Gastrocnemius medialis (tissue), 4 donors: ENCODE measurements around the gene NPTN. TPM values are rescaled to one million over a fixed set of nuclear protein-coding genes. Genes with fewer than 3 reads are reported as not detected.

Experiments
- ATAC-seq, 2 donors: fragments of 150-250 bp; one replicate each; pipeline ENCODE4 v1.9.1; 2016
- DNase-seq, 2 donors: peaks; one replicate each; pipeline ENCODE4 v3.0.0-alpha.2; 2019
- H3K27ac ChIP-seq, 4 donors: fragments of 200-600 bp; sonication (generic); 1 replicate in 1 of 4; 2 replicates in 3 of 4; pipeline ENCODE4 v1.5.1; 2016 to 2018; ENCODE audit warnings: mild to moderate bottlenecking in 2 of 4, moderate library complexity in 1 of 4
- H3K27me3 ChIP-seq, 3 donors: fragments of 200-600 bp; sonication (generic) in 2 of 3; 1 replicate in 1 of 3; 2 replicates in 2 of 3; pipeline versions ENCODE4 v1.5.1 to v1.6.0; 2016 to 2019; ENCODE audit warnings: mild to moderate bottlenecking in 1 of 3, moderate library complexity in 1 of 3
- H3K36me3 ChIP-seq, 2 donors: fragments of 200-600 bp; sonication (generic) in 1 of 2; one replicate each; pipeline ENCODE4 v1.5.1; 2017 to 2018
- H3K4me1 ChIP-seq, 2 donors: fragments of 200-600 bp; sonication (generic) in 1 of 2; one replicate each; pipeline ENCODE4 v1.5.1; 2016 to 2017; ENCODE audit warnings: mild to moderate bottlenecking in 2 of 2
- H3K4me3 ChIP-seq, 4 donors: fragments of 200-600 bp; sonication (generic) in 3 of 4; 1 replicate in 1 of 4; 2 replicates in 3 of 4; pipeline ENCODE4 v1.5.1; 2016 to 2019; ENCODE audit warnings: mild to moderate bottlenecking in 2 of 4
- H3K9me3 ChIP-seq, 3 donors: fragments of 200-600 bp; sonication (generic) in 2 of 3; 1 replicate in 1 of 3; 2 replicates in 2 of 3; pipeline ENCODE4 v1.5.1; 2016 to 2019
- POLR2A ChIP-seq, 2 donors: fragments of 450-650 bp; IDR thresholded peaks; one replicate each; pipeline ENCODE4 v1.6.1; 2017; ENCODE audit warnings: antibody characterized with exemption in 2 of 2, mild to moderate bottlenecking in 2 of 2, moderate library complexity in 2 of 2
- in situ Hi-C, 4 donors: fragments of 200-750 bp; cut with MboI; loops; one replicate each; pipeline versions ENCODE4 v1.15.0 to v1.8.0; 2017; ENCODE audit warnings: low sequenced_read_pairs in 4 of 4
- intact Hi-C: fragments of 100-400 bp; cut with DNase I; formaldehyde crosslinking; loops from one replicate; pipeline ENCODE4 v1.15.1; 2023; ENCODE audit warnings: low total_unique reads
- total RNA-seq, 4 donors: library from RNA; depleted of rRNA; stranded (reverse); fragments of >200 nt; gene quantifications; one replicate each; pipeline versions ENCODE4 v1.1.0 to v1.2.3, GENCODE V29; 2016
- TF ChIP-seq, protein P1 (sequence below), 5 experiments: fragments of 450-650 bp in 3 of 5; fragments of 200-600 bp in 2 of 5; sonication (generic) in 2 of 5; IDR thresholded peaks in 4 of 5; conservative IDR thresholded peaks in 1 of 5; 1 replicate in 4 of 5; 2 replicates in 1 of 5; pipeline ENCODE4 v1.5.1; 2016 to 2019; ENCODE audit warnings: antibody characterized with exemption in 5 of 5, mild to moderate bottlenecking in 3 of 5, moderate library complexity in 3 of 5

NPTN gene
- total RNA-seq, 4 donors from 2014 or later: 26.5 to 32.9 (median 29.7) TPM

DNA sequence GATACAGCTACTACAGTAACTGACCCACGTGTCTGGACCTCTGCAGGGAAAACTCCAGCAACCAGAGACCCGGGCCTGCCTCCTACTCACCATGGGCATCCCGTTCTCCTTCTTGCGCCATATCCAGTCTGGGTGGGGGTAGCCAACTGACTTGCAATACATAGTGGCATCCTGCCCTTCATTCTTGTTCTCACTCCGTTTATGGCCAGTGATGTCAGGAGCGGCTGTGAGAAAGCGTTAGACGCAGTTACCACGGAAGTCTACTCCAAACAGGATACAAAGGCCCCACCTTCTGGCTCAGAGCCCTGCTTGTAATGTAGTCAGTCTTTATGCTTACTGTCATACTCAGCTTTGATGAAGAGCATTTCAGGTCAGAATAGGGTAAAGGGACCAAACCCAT, 59.6 kb downstream of the NPTN start:
- in situ Hi-C loops: loop anchor here in 1 of 4 donors (5.0 kb wide), 1 partner anchor 64 kb away; no protein-coding TSS in a partner anchor
- no peaks in the 10 kb centered on the region for H3K9me3 ChIP-seq
- peaks cover 4 to 49% of the 10 kb centered on the region in 2 donors for H3K36me3 ChIP-seq
- no peak overlapping the region for H3K4me3 ChIP-seq
- ATAC-seq: no peak
- DNase-seq: no peak
- no peaks in the 10 kb centered on the region for H3K27me3 ChIP-seq
- intact Hi-C loops: no loop called here
- peaks cover 0 to 14% of the 10 kb centered on the region in 2 donors for H3K4me1 ChIP-seq
- TF ChIP-seq, protein P1, sequence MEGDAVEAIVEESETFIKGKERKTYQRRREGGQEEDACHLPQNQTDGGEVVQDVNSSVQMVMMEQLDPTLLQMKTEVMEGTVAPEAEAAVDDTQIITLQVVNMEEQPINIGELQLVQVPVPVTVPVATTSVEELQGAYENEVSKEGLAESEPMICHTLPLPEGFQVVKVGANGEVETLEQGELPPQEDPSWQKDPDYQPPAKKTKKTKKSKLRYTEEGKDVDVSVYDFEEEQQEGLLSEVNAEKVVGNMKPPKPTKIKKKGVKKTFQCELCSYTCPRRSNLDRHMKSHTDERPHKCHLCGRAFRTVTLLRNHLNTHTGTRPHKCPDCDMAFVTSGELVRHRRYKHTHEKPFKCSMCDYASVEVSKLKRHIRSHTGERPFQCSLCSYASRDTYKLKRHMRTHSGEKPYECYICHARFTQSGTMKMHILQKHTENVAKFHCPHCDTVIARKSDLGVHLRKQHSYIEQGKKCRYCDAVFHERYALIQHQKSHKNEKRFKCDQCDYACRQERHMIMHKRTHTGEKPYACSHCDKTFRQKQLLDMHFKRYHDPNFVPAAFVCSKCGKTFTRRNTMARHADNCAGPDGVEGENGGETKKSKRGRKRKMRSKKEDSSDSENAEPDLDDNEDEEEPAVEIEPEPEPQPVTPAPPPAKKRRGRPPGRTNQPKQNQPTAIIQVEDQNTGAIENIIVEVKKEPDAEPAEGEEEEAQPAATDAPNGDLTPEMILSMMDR (IDR thresholded peaks at IDR 0.05 in 4 of 5, conservative IDR thresholded peaks at IDR 0.05 in 1 of 5): no peak
- TF ChIP-seq POLR2A (IDR thresholded peaks at IDR 0.05): no peak
- H3K27ac ChIP-seq: no peak overlapping the region

DNA sequence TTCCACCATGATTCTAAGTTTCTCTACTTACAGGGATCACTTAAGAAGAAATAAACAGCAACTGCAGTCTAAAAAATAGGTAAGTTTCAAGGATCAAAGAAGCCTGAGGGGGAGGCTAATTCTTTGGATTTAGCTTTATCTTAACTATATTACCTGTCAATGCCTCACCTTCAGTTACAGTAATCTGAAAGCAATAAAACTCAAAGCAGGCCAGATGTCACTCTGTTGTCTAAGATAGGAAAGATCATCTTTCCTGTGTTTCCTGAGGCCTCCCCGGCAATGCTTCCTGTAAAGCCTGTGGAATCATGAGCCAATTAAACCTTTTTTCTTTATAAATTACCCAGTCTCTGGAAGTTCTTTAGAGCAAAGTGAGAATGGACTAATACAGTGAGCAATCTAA, 60.2 kb downstream of the NPTN start:
- intact Hi-C loops (no loop called here), in situ Hi-C loops (loop anchor here in 1 of 4 donors (5.0 kb wide), 1 partner anchor 64 kb away; no protein-coding TSS in a partner anchor)
- Histone ChIP-seq H3K9me3 (no peaks in the 10 kb centered on the region), H3K4me3 (no peak overlapping the region), H3K4me1 (peaks cover 0 to 14% of the 10 kb centered on the region in 2 donors), H3K27ac (no peak overlapping the region), H3K27me3 (no peaks in the 10 kb centered on the region), H3K36me3 (peaks cover 4 to 54% of the 10 kb centered on the region in 2 donors)
- TF ChIP-seq, protein P1 (IDR thresholded peaks at IDR 0.05 in 4 of 5, conservative IDR thresholded peaks at IDR 0.05 in 1 of 5): no peak
- no peak for TF ChIP-seq POLR2A (IDR thresholded peaks at IDR 0.05)
- DNase-seq (no peak), ATAC-seq (no peak)

DNA sequence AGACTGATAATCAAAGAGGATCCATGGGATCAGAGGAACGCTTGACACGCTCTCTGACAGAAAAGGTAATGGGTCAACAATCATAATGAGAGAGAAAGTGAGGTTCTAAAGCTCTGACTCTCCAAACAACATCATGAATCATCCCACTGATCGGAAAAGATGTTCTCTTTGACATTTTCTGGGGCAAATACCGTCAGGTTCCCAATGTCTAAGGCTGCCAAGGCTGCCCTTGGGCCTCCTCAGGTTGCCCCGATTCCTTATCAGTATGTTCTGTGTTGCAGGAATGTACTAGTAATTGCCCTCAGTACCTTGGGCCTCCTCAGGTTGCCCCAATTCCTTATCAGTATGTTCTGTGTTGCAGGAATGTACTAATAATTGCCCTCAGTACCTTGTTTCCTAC, 60.9 kb downstream of the NPTN start:
- no peaks in the 10 kb centered on the region for H3K27me3 ChIP-seq
- no peak for TF ChIP-seq POLR2A (IDR thresholded peaks at IDR 0.05)
- TF ChIP-seq, protein P1 (IDR thresholded peaks at IDR 0.05 in 4 of 5, conservative IDR thresholded peaks at IDR 0.05 in 1 of 5): no peak
- H3K4me3 ChIP-seq: no peak overlapping the region
- H3K9me3 ChIP-seq: no peaks in the 10 kb centered on the region
- no peak for DNase-seq
- H3K4me1 ChIP-seq: peaks cover 0 to 14% of the 10 kb centered on the region in 2 donors
- H3K27ac ChIP-seq: no peak overlapping the region
- intact Hi-C loops (no loop called here), in situ Hi-C loops (loop anchor here in 1 of 4 donors (5.0 kb wide), 1 partner anchor 65 kb away; no protein-coding TSS in a partner anchor)
- ATAC-seq: no peak
- H3K36me3 ChIP-seq: peaks cover 4 to 62% of the 10 kb centered on the region in 2 donors

DNA sequence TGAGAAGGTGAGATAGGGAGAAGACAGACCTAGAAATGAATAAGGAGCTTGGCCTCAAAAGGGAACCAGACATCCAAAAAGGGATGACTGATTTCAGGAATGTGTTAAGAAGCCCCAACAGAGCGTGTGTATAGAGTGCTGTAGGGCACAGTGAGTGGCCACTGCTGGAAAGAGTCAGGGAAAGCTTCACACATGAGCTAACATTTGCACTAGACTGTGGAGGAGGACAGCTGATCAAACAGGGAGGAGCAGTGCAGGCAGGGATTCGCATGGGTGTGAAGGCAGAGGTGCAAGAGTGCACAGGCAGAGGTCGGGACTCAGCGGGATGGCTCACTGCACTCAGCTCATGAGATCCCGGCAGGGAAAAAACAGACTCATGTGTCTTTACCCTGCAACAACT, 61.8 kb downstream of the NPTN start:
- no peak for ATAC-seq
- no peak overlapping the region for H3K4me3 ChIP-seq
- no peak for DNase-seq
- TF ChIP-seq POLR2A (IDR thresholded peaks at IDR 0.05): no peak
- TF ChIP-seq, protein P1 (IDR thresholded peaks at IDR 0.05 in 4 of 5, conservative IDR thresholded peaks at IDR 0.05 in 1 of 5): no peak
- H3K27me3 ChIP-seq: no peaks in the 10 kb centered on the region
- no peak overlapping the region for H3K27ac ChIP-seq
- intact Hi-C loops (no loop called here), in situ Hi-C loops (loop anchor here in 1 of 4 donors (5.0 kb wide), 1 partner anchor 66 kb away; no protein-coding TSS in a partner anchor)
- H3K4me1 ChIP-seq: peaks cover 0 to 14% of the 10 kb centered on the region in 2 donors
- peaks cover 4 to 65% of the 10 kb centered on the region in 2 donors for H3K36me3 ChIP-seq
- no peaks in the 10 kb centered on the region for H3K9me3 ChIP-seq
